Epithelial cell of esophagus (primary cell): Measurements from ENCODE around the gene DYNLL1.

Experiments
- DNase-seq: peaks from one replicate; pipeline ENCODE4 v3.0.0; 2010; ENCODE audit warnings: low read depth
- H3K4me3 ChIP-seq: 2 replicates; pipeline ENCODE4 v1.5.1; 2011; ENCODE audit warnings: mild to moderate bottlenecking, low read length, control low read depth
- TF ChIP-seq, protein P1 (sequence below): IDR thresholded peaks from 2 replicates; pipeline ENCODE4 v1.5.1; 2011; ENCODE audit warnings: low read depth, mild to moderate bottlenecking, low read length, control low read depth, inconsistent platforms; ENCODE audit not compliant: insufficient read depth; ENCODE audit errors: missing control alignments

The DYNLL1 gene

GRCh38 chr12:120496413-120497340, 764 bp downstream of the DYNLL1 start:
- DNase-seq: peak; percentile 57
- peak overlapping the region; percentile 82 for H3K4me3 ChIP-seq
- TF ChIP-seq, protein P1, sequence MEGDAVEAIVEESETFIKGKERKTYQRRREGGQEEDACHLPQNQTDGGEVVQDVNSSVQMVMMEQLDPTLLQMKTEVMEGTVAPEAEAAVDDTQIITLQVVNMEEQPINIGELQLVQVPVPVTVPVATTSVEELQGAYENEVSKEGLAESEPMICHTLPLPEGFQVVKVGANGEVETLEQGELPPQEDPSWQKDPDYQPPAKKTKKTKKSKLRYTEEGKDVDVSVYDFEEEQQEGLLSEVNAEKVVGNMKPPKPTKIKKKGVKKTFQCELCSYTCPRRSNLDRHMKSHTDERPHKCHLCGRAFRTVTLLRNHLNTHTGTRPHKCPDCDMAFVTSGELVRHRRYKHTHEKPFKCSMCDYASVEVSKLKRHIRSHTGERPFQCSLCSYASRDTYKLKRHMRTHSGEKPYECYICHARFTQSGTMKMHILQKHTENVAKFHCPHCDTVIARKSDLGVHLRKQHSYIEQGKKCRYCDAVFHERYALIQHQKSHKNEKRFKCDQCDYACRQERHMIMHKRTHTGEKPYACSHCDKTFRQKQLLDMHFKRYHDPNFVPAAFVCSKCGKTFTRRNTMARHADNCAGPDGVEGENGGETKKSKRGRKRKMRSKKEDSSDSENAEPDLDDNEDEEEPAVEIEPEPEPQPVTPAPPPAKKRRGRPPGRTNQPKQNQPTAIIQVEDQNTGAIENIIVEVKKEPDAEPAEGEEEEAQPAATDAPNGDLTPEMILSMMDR: no peak

GRCh38 chr12:120497524-120498150, 1.7 kb downstream of the DYNLL1 start:
- peak overlapping the region; percentile 82 for H3K4me3 ChIP-seq
- no peak for DNase-seq
- TF ChIP-seq, protein P1: no peak

DNA sequence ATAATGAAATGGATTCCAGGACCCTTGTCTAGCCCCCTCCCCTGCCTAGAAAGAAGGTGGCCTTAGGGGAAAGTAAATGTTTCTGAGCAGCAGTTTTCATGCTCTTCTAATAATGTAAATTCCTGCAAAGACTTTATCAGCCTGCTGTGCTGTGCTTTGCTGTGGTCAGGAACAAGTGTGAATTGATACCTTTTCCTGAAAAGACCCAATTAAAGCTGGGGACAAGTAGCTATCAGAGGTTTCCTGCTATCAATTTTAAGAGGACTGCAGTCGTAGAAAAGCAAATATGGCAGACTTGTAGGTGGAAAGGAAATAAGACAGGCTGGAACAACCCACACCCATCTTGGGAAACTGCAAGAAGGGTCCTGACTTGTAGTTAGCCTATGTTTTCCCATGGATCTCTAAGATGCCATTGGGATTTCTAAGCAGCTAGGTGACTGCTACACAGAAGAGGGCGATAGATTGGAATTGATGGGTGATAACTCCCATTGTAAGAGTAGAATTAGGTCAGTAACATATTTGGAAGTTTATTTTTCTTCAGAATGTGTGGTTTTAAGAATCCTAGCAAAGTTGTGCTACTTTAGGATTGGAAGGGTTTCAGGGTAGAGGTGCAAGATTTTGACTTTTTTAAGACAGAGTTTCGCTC, 3.1 kb downstream of the DYNLL1 start:
- H3K4me3 ChIP-seq: no peak overlapping the region
- peak; percentile 19 for DNase-seq

DNA sequence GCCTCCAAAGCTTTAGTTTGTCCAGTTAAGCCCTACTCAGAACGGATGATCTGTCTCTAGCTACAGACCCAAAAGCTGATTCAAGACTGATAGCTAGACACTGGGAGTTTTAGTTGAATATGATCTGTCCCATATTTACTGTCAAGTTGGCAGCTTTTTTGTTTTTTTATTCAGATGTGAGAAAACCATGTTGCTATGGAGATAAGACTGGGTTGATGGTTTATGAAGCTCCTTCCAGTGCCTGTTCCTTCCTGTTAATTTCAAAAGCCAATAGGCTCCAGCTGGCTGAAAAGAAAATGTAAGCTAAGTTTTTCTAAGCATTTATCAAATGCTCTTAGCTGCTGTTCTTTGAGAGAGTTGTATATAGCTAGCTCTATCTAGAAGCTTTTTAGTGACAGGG, 4.7 kb downstream of the DYNLL1 start:
- TF ChIP-seq, protein P1: no peak
- no peak for DNase-seq
- H3K4me3 ChIP-seq: no peak overlapping the region

More for the DNA sequence above, 3.1 kb downstream of the DYNLL1 start:
- TF ChIP-seq, protein P1: no peak

DNA sequence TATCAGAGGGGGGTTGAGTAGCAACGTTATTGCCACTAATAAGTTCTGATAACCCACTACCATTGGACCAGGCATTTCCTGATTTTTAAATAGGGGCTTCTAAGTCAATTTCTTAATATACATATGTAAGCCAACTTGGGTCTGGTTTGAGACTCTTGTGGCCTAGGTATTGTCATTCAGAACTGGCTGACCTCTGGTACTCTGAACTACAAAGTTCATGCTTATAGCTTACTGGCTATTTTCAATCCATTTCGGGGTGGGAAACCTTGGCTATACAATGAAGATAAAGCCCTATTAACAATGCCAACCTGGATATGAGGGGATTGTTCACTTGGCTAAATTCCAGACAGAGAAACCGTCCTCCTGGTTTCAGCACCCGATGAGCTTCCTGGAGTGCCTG, 8.7 kb downstream of the DYNLL1 start:
- no peak overlapping the region for H3K4me3 ChIP-seq
- TF ChIP-seq, protein P1: no peak
- DNase-seq: no peak

GRCh38 chr12:120508537-120508936, 12.6 kb downstream of the DYNLL1 start:
- no peak for DNase-seq
- TF ChIP-seq, protein P1: no peak

More at GRCh38 chr12:120508537-120508936, 12.6 kb downstream of the DYNLL1 start:
- H3K4me3 ChIP-seq: no peak overlapping the region
